ENCODE data around the gene SLX4IP.

The SLX4IP gene

DNA sequence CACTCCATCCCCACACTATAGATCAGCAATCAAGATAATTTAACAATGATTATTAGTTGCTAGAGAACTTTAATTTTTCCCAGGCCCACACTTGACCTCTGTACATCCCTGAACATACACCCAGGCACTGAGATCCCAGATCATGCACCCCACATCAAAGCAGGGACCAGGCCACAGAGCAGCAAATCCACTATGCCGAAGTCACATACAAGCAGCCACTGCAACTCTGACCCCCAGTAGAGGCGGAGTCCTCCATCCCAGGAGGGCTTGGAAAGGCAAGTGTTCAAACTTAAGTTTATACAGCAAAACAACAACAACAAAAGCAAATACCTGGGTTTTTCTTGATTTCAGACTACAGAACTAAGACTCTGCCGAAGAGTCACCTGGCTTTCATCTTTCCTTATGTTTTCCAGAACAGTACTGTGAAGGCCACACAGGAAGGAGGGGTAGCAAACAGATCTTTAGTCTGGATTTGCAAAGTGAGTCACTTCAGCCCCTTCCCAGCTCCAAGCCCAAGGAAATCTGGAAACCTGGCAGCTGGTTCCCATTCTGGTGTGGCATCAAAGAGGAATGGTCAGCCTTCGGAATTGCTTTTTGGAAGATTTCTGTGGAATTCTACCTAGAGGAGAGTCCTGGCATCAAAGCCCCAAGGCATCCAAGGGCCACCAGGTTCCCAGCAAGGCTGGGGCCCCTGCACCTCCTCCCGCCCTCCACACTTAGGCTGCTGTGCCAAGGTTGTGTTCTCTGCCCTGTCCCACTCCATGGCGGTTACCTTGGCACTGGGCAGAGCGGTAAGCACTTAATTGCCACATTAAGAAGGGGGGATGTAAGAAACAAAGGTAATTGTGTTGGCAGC, 231.3 kb downstream of the SLX4IP start:
- CTCF ChIA-PET, result interaction anchor here (0.7 kb wide), 1 partner anchor 1930 kb away, joined by 4 read pairs; no protein-coding TSS in a partner anchor
- POLR2A ChIA-PET, result interaction anchor here (0.6 kb wide), 1 partner anchor 113 kb away, joined by 3 read pairs; no protein-coding TSS in a partner anchor
- H3K9me3 ChIP-seq (ENCODE audit: control insufficient read depth, insufficient read depth, low read depth, low read length), result no peaks in the 10 kb centered on the region
- H3K36me3 ChIP-seq (ENCODE audit: control insufficient read depth in 2 of 2, insufficient read depth in 1 of 2, low read length in 2 of 2), result peaks cover 0 to 56% of the 10 kb centered on the region in 2 experiments; a peak in 2 of 3 replicates
- peaks cover 39% of the 10 kb centered on the region for H3K4me1 ChIP-seq (ENCODE audit: control insufficient read depth, insufficient read depth, low read length)
- 0 out of 2 replicates have a peak overlapping the region, but pooled peaks have one; percentile 57 for H3K27ac ChIP-seq (ENCODE audit: extremely low read depth, low read depth, low read length)
- H3K4me3 ChIP-seq (ENCODE audit: low read depth, low read length), result no peak overlapping the region
- no peak for TF ChIP-seq ZNF571 (tag by site-specific recombination; IDR thresholded peaks at IDR 0.05)
- TF ChIP-seq GLI4 (tag by site-specific recombination; IDR thresholded peaks at IDR 0.05), result no peak
- no peak for TF ChIP-seq ZNF266 (tag by site-specific recombination; IDR thresholded peaks at IDR 0.05; ENCODE audit: low read depth)
- TF ChIP-seq ZNF747 (tag by site-specific recombination; IDR thresholded peaks at IDR 0.05), result no peak
- no peak for TF ChIP-seq ZNF433 (tag by site-specific recombination; IDR thresholded peaks at IDR 0.05; ENCODE audit: low read depth)
- no peak for TF ChIP-seq BCL11B (tag by site-specific recombination; IDR thresholded peaks at IDR 0.05; ENCODE audit: low read depth)
- no peak for TF ChIP-seq ZNF426 (tag by site-specific recombination; IDR thresholded peaks at IDR 0.05)
- no peak for TF ChIP-seq ZNF121 (tag by site-specific recombination; IDR thresholded peaks at IDR 0.05)
- no peak for TF ChIP-seq GLI2 (tag by site-specific recombination; IDR thresholded peaks at IDR 0.05; ENCODE audit: borderline replicate concordance, low read depth)
- no peak for TF ChIP-seq ZNF585B (tag by site-specific recombination; IDR thresholded peaks at IDR 0.05)
- TF ChIP-seq ZNF335 (tag by site-specific recombination; conservative IDR thresholded peaks at IDR 0.05), result no peak
- TF ChIP-seq ZNF692 (tag by site-specific recombination; IDR thresholded peaks at IDR 0.05), result no peak
- TF ChIP-seq ZNF391 (tag by site-specific recombination; IDR thresholded peaks at IDR 0.05; ENCODE audit: borderline replicate concordance, low read depth), result no peak
- TF ChIP-seq ZNF18 (tag by site-specific recombination; IDR thresholded peaks at IDR 0.05), result no peak
- TF ChIP-seq ZNF555 (tag by site-specific recombination; conservative IDR thresholded peaks at IDR 0.05), result no peak

- Histone ChIP-seq H3K4me1 (ENCODE audit: control insufficient read depth, insufficient read depth, low read length) (peaks cover 39% of the 10 kb centered on the region), H3K27ac (ENCODE audit: extremely low read depth, low read depth, low read length) (no peak overlapping the region), H3K36me3 (ENCODE audit: control insufficient read depth in 2 of 2, insufficient read depth in 1 of 2, low read length in 2 of 2) (peaks cover 0 to 50% of the 10 kb centered on the region in 2 experiments; a peak in 2 of 3 replicates), H3K9me3 (ENCODE audit: control insufficient read depth, insufficient read depth, low read depth, low read length) (no peaks in the 10 kb centered on the region), H3K4me3 (ENCODE audit: low read depth, low read length) (no peak overlapping the region)
- POLR2A ChIA-PET, result no interaction called here
- TF ChIP-seq SCRT2 (tag by site-specific recombination; IDR thresholded peaks at IDR 0.05) (peak; percentile 29), ZNF664 (tag by site-specific recombination; IDR thresholded peaks at IDR 0.05) (no peak)
- CTCF ChIA-PET, result interaction anchor here (0.7 kb wide), 1 partner anchor 1930 kb away, joined by 4 read pairs; no protein-coding TSS in a partner anchor
These were observed 231.9 kb downstream of the SLX4IP start for GRCh38 chr20:10667077-10667401.

DNA sequence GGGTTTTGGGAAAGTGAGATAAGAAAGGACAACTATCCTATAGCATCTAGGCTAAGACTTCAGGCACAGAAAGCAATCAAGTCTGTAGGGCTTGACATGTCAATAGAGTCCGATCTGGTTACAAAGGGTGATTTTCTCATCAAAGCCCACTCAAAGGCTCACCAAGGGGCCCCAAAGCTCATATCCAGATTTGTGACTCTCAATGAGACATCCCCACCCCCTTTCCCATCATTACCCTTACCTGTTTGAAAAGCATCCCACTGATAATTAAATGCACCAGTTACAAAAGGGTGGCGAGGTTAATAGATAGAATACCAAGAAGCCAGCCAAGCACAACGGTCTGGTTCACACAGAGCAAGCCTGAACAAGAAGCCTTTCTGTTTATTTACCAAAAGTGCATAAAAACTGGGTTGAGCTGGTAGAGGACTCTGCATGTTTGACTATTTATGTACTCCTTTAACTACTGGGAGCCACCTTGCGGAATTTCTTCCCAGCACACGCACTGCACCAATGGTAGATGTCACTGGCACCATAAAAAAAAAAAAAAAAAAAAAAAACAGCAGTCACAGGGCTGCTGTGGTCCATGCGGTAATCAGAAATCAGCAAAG, 232.6 kb downstream of the SLX4IP start:
- Histone ChIP-seq H3K4me3 (ENCODE audit: low read depth, low read length) (no peak overlapping the region), H3K9me3 (ENCODE audit: control insufficient read depth, insufficient read depth, low read depth, low read length) (no peaks in the 10 kb centered on the region), H3K4me1 (ENCODE audit: control insufficient read depth, insufficient read depth, low read length) (peaks cover 39% of the 10 kb centered on the region), H3K27ac (ENCODE audit: extremely low read depth, low read depth, low read length) (no peak overlapping the region), H3K36me3 (ENCODE audit: control insufficient read depth in 2 of 2, insufficient read depth in 1 of 2, low read length in 2 of 2) (peaks cover 0 to 44% of the 10 kb centered on the region in 2 experiments; a peak in 2 of 3 replicates)
- peak; percentile 46; the same call in 1 of the 2 replicates for TF ChIP-seq OSR2 (tag by site-specific recombination; IDR thresholded peaks at IDR 0.05)
- no peak for TF ChIP-seq ZBTB44 (tag by site-specific recombination; IDR thresholded peaks at IDR 0.05)
- no peak for TF ChIP-seq ZBTB21 (tag by site-specific recombination; IDR thresholded peaks at IDR 0.05)
- peak; percentile 42; the same call in 1 of the 2 replicates for TF ChIP-seq ZNF18 (tag by site-specific recombination; IDR thresholded peaks at IDR 0.05)
- TF ChIP-seq ZNF366 (tag by site-specific recombination; conservative IDR thresholded peaks at IDR 0.05), result no peak
- no peak for TF ChIP-seq ZNF610 (tag by site-specific recombination; IDR thresholded peaks at IDR 0.05; ENCODE audit: borderline replicate concordance)
- TF ChIP-seq ZNF341 (tag by site-specific recombination; IDR thresholded peaks at IDR 0.05; ENCODE audit: low read depth), result 0 out of 2 replicates have a peak, but pooled peaks have one; percentile 14
- POLR2A ChIA-PET, result no interaction called here
- CTCF ChIA-PET, result no interaction called here

Measured in HEK293 (cell line).